NCI-H1048 (cell line): Measurements from ENCODE around the gene ZDHHC1.

Experiments used
- DNase-seq: peaks from one replicate; lab custom pipeline; 2025; lab: John Stamatoyannopoulos, UW

The ZDHHC1 gene

GRCh38 chr16:67447508-67448076 is 31.3 kb upstream of the ZDHHC1 start:
- DNase-seq: no peak

DNA sequence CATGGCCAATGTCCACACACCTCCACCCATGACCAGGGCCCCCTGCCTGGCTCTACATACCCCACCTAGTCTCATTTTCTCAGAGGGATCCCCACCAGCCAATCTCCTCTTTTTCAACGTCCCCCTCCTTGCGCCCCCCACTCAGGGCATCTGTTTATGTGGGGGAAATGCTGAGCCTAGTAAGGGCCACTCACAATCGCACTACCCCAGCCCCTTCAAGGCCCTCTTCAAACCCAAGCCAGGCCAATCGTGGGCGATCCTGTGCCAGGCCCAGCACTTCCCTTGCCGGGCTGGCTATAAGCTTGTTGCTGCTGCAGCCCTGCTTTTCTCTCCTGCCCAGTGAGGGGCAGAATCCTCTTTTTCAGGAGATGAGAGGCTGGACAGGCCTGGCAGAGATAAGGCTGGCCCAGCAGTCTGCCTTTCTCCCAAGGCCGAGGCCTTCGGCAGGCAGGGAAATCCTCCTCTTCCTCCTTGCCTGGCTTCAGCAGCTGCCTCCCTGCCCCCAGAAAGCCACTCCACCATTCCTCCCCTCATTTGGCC is 30.8 kb upstream of the ZDHHC1 start:
- no peak for DNase-seq

DNA sequence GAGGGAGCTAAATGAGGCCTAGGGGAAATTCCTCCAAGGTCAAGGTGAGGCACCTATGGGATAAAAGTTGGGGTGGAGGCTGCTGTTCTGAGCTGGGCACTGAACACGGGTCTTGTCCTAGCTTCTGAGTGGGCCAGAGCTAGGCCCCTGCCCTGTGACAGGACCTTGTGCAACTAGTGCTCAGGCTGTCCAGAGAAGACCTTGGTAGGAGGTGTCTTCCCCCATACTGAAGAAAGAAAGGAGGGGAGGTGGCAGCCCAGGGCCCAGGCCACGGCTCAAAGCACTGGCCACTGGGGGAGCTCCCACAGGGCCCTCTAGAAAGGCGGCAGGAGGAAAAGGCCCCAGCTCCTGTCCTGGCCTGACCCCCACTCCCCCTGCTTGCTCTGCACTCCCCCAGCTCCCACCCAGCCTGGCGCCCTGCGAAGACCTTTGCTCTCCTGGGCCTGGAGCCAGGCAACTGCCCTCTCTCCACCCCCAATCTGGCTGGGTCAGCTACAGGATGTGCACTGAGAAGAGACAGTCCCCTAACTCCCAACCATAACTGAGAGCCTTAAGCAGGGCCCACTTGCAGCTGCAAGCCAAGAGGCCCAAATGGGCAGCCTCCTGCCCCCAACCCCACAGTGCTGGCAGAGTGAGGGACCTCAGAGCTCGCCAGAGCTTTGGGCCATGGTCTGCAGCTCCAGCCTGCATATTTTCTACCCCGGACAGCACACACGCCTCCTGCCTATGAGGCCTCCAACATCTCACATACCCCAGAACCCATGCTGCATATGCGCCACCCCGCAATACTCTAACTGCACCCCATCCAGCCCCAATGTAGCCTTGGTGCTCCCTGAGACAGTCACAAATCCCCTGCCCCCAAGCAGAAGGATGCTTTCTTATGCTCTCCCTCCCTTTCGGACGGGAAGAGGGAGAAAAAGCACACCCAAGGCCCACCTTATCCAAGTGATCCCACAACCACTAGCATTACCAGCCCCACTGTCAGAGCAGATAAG is 29.9 kb upstream of the ZDHHC1 start:
- no peak for DNase-seq

DNA sequence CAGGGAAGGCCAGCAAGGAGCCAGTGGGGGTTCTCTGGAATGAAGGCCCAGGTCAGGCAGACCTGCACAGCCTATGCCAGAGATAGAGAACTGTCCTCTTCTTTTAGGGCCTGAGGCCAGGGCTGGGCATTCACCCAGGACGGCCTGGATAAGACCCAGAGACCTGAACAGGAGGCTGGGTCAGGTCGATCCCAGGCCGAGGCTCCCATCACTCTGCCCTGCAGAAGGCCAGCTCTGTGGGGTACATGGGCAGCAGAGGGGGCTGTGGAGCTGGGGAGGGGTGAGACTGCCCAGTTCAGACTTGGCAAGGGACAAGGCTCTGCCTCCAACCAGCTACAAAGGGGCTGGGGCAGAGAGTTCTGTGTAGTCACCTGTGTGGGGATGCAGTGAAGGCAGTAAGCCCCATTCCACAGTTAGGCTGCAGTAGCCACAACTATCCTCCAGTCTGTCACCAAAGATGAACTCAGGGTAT is 29.2 kb upstream of the ZDHHC1 start:
- DNase-seq: no peak

- DNase-seq: no peak
Measured at GRCh38 chr16:67445126-67445426, 28.8 kb upstream of the ZDHHC1 start.

GRCh38 chr16:67444259-67445125 is 28.2 kb upstream of the ZDHHC1 start:
- no peak for DNase-seq

GRCh38 chr16:67443265-67443664 is 27.0 kb upstream of the ZDHHC1 start:
- no peak for DNase-seq

GRCh38 chr16:67442581-67443255 is 26.4 kb upstream of the ZDHHC1 start:
- DNase-seq: no peak

DNA sequence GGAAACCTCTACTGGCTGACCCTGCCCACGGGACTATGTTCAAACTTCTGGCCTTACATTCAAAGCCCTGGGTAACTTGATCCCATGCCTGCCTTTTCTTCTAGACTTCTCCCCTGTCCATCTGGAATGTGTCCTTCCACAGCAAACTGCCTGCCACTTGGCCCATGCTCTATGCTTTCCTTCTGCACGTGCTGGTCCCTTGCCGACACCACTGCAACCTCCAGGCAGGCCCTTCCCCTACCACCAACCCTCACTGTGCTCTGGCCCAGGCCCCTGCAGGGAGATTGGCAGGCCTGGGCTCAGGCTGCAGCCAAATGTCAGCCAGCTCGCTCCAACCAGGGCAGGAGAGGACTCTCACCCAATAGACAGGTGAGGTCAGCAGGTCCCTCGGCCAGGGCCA is 25.6 kb upstream of the ZDHHC1 start:
- no peak for DNase-seq

- DNase-seq: no peak
Measured at GRCh38 chr16:67441271-67441753, 25.0 kb upstream of the ZDHHC1 start.

DNA sequence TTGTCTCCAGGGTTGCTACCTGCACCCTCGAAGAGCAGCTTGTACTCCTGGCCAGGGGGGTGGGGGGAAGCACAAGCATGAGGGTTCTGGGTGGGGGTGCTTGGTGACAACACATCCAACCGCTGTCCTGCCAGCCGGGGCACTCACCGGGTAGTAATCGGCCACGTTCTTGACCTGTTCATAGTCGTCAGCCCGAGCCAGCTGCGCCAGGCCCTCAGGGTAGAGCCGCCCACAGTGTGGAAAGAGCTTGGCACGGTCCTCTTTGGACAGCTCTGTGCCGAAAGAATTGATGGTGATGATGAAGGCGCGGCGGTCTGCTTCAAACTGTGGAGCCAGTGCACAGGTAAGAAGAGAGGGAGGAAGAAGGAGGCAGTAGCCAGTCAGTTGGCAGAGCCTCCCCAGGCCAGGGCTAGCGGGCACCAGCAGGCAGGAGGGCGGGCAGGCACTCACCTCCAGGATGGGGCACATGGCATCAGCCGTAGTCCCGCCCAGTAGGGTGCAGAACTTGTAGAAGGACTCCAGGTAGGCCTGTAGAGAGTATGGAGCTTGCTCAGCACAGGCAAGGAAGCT is 22.6 kb upstream of the ZDHHC1 start:
- no peak for DNase-seq

- DNase-seq: no peak
Measured at GRCh38 chr16:67438098-67438791, 22.0 kb upstream of the ZDHHC1 start.

- no peak for DNase-seq
Measured at GRCh38 chr16:67437513-67437912, 21.2 kb upstream of the ZDHHC1 start.

- no peak for DNase-seq
Measured at GRCh38 chr16:67436640-67437193, 20.4 kb upstream of the ZDHHC1 start.

- no peak for DNase-seq
Measured at GRCh38 chr16:67435758-67436164, 19.5 kb upstream of the ZDHHC1 start.

DNA sequence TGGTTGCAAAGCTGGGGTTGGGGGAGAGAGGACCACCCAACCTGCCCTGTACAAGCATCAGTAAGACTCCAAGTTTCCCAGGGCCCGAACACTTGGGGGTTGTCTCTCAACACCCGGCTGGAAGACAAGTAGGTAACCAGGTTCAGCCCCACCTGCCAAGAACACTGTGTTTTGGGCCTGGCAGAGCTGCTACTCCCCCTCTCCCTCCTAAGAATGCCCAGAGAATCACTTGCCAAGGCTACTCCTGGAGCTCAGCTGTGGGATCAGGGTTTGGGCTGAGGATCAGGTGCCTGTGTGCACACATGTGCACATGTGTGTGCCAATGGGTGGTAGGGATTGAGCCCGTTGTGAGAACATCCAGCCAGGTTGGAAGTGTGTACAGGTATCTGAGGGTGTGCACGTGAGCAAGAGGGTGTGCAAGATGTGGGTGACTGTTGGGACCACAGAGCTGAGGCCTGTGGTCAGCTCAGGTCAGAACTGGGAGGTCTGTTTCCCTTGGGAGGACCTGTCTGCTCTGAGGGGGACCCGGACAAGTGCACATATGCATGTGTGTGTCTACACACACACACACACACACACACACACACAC is 16.9 kb upstream of the ZDHHC1 start:
- DNase-seq: no peak

GRCh38 chr16:67432506-67432890 is 16.2 kb upstream of the ZDHHC1 start:
- DNase-seq: no peak

GRCh38 chr16:67431775-67432505 is 15.7 kb upstream of the ZDHHC1 start:
- DNase-seq: no peak
